Stomach (tissue), 9 donors: ENCODE measurements around the gene VSTM4. TPM values are rescaled to one million over a fixed set of nuclear protein-coding genes. Genes with fewer than 3 reads are reported as not detected.

Experiments used
- DNase-seq, 2 donors: peaks; one replicate each; pipeline versions ENCODE4 v3.0.0 to v3.0.0-alpha.2; 2013 to 2019
- H3K27ac ChIP-seq, 5 donors: fragments of 200-600 bp in 4 of 5; sonication (generic) in 4 of 5; one replicate each; pipeline ENCODE4 v1.5.1; 2013 to 2019; ENCODE audit warnings: mild to moderate bottlenecking in 1 of 5, moderate library complexity in 1 of 5
- H3K27me3 ChIP-seq, 3 donors: fragments of 200-600 bp; sonication (generic); one replicate each; pipeline ENCODE4 v1.5.1; 2017 to 2019; ENCODE audit warnings: mixed run types in 1 of 3
- H3K36me3 ChIP-seq, 4 donors: fragments of 200-600 bp; sonication (generic); 1 replicate in 3 of 4; 2 replicates in 1 of 4; pipeline ENCODE4 v1.5.1; 2016 to 2019
- H3K4me1 ChIP-seq, 4 donors: fragments of 200-600 bp; sonication (generic); one replicate each; pipeline ENCODE4 v1.5.1; 2016 to 2019
- H3K4me3 ChIP-seq, 4 donors: fragments of 200-600 bp; sonication (generic) in 3 of 4; one replicate each; pipeline ENCODE4 v1.5.1; 2016 to 2019; ENCODE audit warnings: mild to moderate bottlenecking in 1 of 4
- H3K9me3 ChIP-seq, 4 donors: fragments of 200-600 bp; sonication (generic); one replicate each; pipeline ENCODE4 v1.5.1; 2016 to 2019
- CTCF ChIP-seq, 7 experiments: fragments of 450-650 bp in 4 of 7; fragments of 200-600 bp in 3 of 7; sonication (generic) in 3 of 7; IDR thresholded peaks; one replicate each; pipeline ENCODE4 v1.5.1; 2016 to 2019; ENCODE audit warnings: antibody characterized with exemption in 7 of 7, control low read depth in 2 of 7, mild to moderate bottlenecking in 1 of 7
- EP300 ChIP-seq: sonication (generic); formaldehyde crosslinking; IDR thresholded peaks from one replicate; pipeline ENCODE4 v1.6.1; 2017; ENCODE audit warnings: antibody characterized with exemption
- POLR2A ChIP-seq, 4 donors: fragments of 450-650 bp; IDR thresholded peaks; one replicate each; pipeline ENCODE4 v1.6.1; 2016; ENCODE audit warnings: antibody characterized with exemption in 4 of 4, control low read depth in 2 of 4, mild to moderate bottlenecking in 1 of 4, moderate library complexity in 1 of 4
- POLR2AphosphoS5 ChIP-seq, 3 donors: sonication (generic); formaldehyde crosslinking; IDR thresholded peaks; one replicate each; pipeline ENCODE4 v1.6.1; 2016; ENCODE audit warnings: antibody characterized with exemption in 3 of 3
- WGBS, 5 donors: extraction: QIAGEN DNeasy Blood & Tissue Kit in 3 of 5; methylation state at CpG; one replicate each; pipeline versions ENCODE4 v1.1.5 to v1.1.7; 2013 to 2018; 5-methylcytosine and 5-hydroxymethylcytosine counted together
- intact Hi-C: fragments of 100-400 bp; cut with DNase I; formaldehyde crosslinking; loops from one replicate; pipeline ENCODE4 v1.15.1; 2023; ENCODE audit warnings: low total_unique reads
- polyA plus RNA-seq, 3 donors: library from polyadenylated mRNA; stranded (reverse); fragments of 200-250 nt; gene quantifications; one replicate each; pipeline ENCODE4 v1.2.3, GENCODE V29; 2013
- total RNA-seq, 5 donors: library from RNA; depleted of rRNA; stranded (reverse); fragments of >200 nt; gene quantifications; one replicate each; pipeline versions ENCODE4 v1.1.0 to v1.2.3, GENCODE V29; 2014 to 2016
- donor health status: healthy with polysubstance abuse.
- donor health status: Bipolar disorder and iron deficiency.
- donor health status: healthy.

VSTM4 gene
- total and polyA plus RNA-seq, 8 donors = 0.58 to 23.1 (median 3.0) TPM

- intact Hi-C loops = no loop called here
- no peak for TF ChIP-seq POLR2A (IDR thresholded peaks at IDR 0.05)
- TF ChIP-seq CTCF (IDR thresholded peaks at IDR 0.05) = no peak
- TF ChIP-seq POLR2AphosphoS5 (IDR thresholded peaks at IDR 0.05) = no peak
- TF ChIP-seq EP300 = no peak
- DNase-seq = no peak
- H3K27me3 ChIP-seq = no peaks in the 10 kb centered on the region
- H3K36me3 ChIP-seq = peaks cover 0 to 29% (median 0%) of the 10 kb centered on the region in 4 donors
- H3K4me1 ChIP-seq = no peaks in the 10 kb centered on the region
- 59 to 72% (median 69%) methylated on average over 4 of the region's 4 CpGs for WGBS, 5 donors
- H3K27ac ChIP-seq = no peak overlapping the region
- H3K9me3 ChIP-seq = no peaks in the 10 kb centered on the region
- no peak overlapping the region for H3K4me3 ChIP-seq
Measured at GRCh38 chr10:49040601-49041000, 74.7 kb downstream of the VSTM4 start.

- Histone ChIP-seq H3K27me3 (no peaks in the 10 kb centered on the region), H3K4me3 (no peak overlapping the region), H3K9me3 (no peaks in the 10 kb centered on the region), H3K27ac (no peak overlapping the region), H3K4me1 (no peaks in the 10 kb centered on the region), H3K36me3 (peaks cover 0 to 29% (median 0%) of the 10 kb centered on the region in 4 donors)
- intact Hi-C loops = no loop called here
- no peak for DNase-seq
- whole genome bisulfite sequencing, 5 donors = 84 to 90% (median 84%) methylated on average over 7 of the region's 7 CpGs
- TF ChIP-seq POLR2AphosphoS5 (IDR thresholded peaks at IDR 0.05) = no peak
- TF ChIP-seq EP300 = no peak
- TF ChIP-seq POLR2A (IDR thresholded peaks at IDR 0.05) = no peak
- TF ChIP-seq CTCF (IDR thresholded peaks at IDR 0.05) = no peak
Measured at GRCh38 chr10:49039409-49039808, 75.9 kb downstream of the VSTM4 start.

GRCh38 chr10:49038711-49039110 is 76.6 kb downstream of the VSTM4 start:
- WGBS, 5 donors = 75 to 91% (median 83%) methylated on average over 5 of the region's 5 CpGs
- TF ChIP-seq POLR2A (IDR thresholded peaks at IDR 0.05) (no peak), CTCF (IDR thresholded peaks at IDR 0.05) (no peak)
- no peak overlapping the region for H3K27ac ChIP-seq
- intact Hi-C loops = no loop called here
- no peak for DNase-seq
- H3K4me1 ChIP-seq = no peaks in the 10 kb centered on the region
- H3K36me3 ChIP-seq = peaks cover 0 to 29% (median 0%) of the 10 kb centered on the region in 4 donors
- no peaks in the 10 kb centered on the region for H3K27me3 ChIP-seq
- no peaks in the 10 kb centered on the region for H3K9me3 ChIP-seq
- no peak overlapping the region for H3K4me3 ChIP-seq

GRCh38 chr10:49037187-49037586 is 78.1 kb downstream of the VSTM4 start:
- no peaks in the 10 kb centered on the region for H3K4me1 ChIP-seq
- no peaks in the 10 kb centered on the region for H3K27me3 ChIP-seq
- no peak overlapping the region for H3K4me3 ChIP-seq
- peaks cover 0 to 20% (median 1%) of the 10 kb centered on the region in 4 donors for H3K36me3 ChIP-seq
- 80 to 91% (median 81%) methylated on average over 7 of the region's 7 CpGs for WGBS, 5 donors
- no peak overlapping the region for H3K27ac ChIP-seq
- intact Hi-C loops = no loop called here
- no peak for DNase-seq
- H3K9me3 ChIP-seq = no peaks in the 10 kb centered on the region
- TF ChIP-seq POLR2AphosphoS5 (IDR thresholded peaks at IDR 0.05) (no peak), EP300 (no peak), CTCF (IDR thresholded peaks at IDR 0.05) (no peak), POLR2A (IDR thresholded peaks at IDR 0.05) (no peak)
